GM12892 (cell line): Measurements from ENCODE around the gene AGRN.

ENCODE experiments used
- POLR2A ChIP-seq: IDR thresholded peaks from 2 replicates; pipeline ENCODE4 v1.6.1; 2011; ENCODE audit warnings: low read depth, low read length, control low read depth
- POLR2AphosphoS5 ChIP-seq: IDR thresholded peaks from 2 replicates; pipeline ENCODE4 v1.6.1; 2011; ENCODE audit warnings: low read depth, low read length, control low read depth
- TAF1 ChIP-seq: IDR thresholded peaks from 2 replicates; pipeline ENCODE4 v1.6.1; 2011; ENCODE audit warnings: low read depth, mild to moderate bottlenecking, control low read depth, low read length, borderline replicate concordance

GRCh38 chr1:1093610-1093943 lies 73.7 kb downstream of the AGRN start:
- TF ChIP-seq POLR2A (no peak), POLR2AphosphoS5 (no peak), TAF1 (no peak)
